ENCODE results near the gene MAP3K2.

MAP3K2 gene

GRCh38 chr2:127420039-127420864 lies 32.5 kb upstream of the MAP3K2 start:
- no peak for TF ChIP-seq TAF1 (IDR thresholded peaks at IDR 0.05; ENCODE audit: borderline replicate concordance, insufficient read depth, low read length)
- TF ChIP-seq POLR2AphosphoS5 (IDR thresholded peaks at IDR 0.05; ENCODE audit: low read depth, low read length): no peak
- TF ChIP-seq FOXP2 (optimal IDR thresholded peaks at IDR 0.05; ENCODE audit: borderline replicate concordance, extremely low read depth, extremely low read length, insufficient read depth): no peak
- no peak for TF ChIP-seq REST (IDR thresholded peaks at IDR 0.05; ENCODE audit: insufficient read depth in 1 of 2, low read depth in 2 of 2, low read length in 2 of 2)
- TF ChIP-seq SIN3A (IDR thresholded peaks at IDR 0.05; ENCODE audit: borderline replicate concordance, insufficient read depth, low read length): no peak

- TF ChIP-seq SIN3A (IDR thresholded peaks at IDR 0.05; ENCODE audit: borderline replicate concordance, insufficient read depth, low read length) (no peak), TAF1 (IDR thresholded peaks at IDR 0.05; ENCODE audit: borderline replicate concordance, insufficient read depth, low read length) (no peak), REST (IDR thresholded peaks at IDR 0.05; ENCODE audit: insufficient read depth in 1 of 2, low read depth in 2 of 2, low read length in 2 of 2) (no peak), FOXP2 (optimal IDR thresholded peaks at IDR 0.05; ENCODE audit: borderline replicate concordance, extremely low read depth, extremely low read length, insufficient read depth) (no peak), POLR2AphosphoS5 (IDR thresholded peaks at IDR 0.05; ENCODE audit: low read depth, low read length) (no peak)
Measured at GRCh38 chr2:127419448-127420038, 31.8 kb upstream of the MAP3K2 start.

- no peak for TF ChIP-seq POLR2AphosphoS5 (IDR thresholded peaks at IDR 0.05; ENCODE audit: low read depth, low read length)
- TF ChIP-seq FOXP2 (optimal IDR thresholded peaks at IDR 0.05; ENCODE audit: borderline replicate concordance, extremely low read depth, extremely low read length, insufficient read depth): no peak
- TF ChIP-seq SIN3A (IDR thresholded peaks at IDR 0.05; ENCODE audit: borderline replicate concordance, insufficient read depth, low read length): no peak
- no peak for TF ChIP-seq TAF1 (IDR thresholded peaks at IDR 0.05; ENCODE audit: borderline replicate concordance, insufficient read depth, low read length)
- TF ChIP-seq REST (IDR thresholded peaks at IDR 0.05; ENCODE audit: insufficient read depth in 1 of 2, low read depth in 2 of 2, low read length in 2 of 2): no peak
Measured at GRCh38 chr2:127419112-127419430, 31.3 kb upstream of the MAP3K2 start.

GRCh38 chr2:127418300-127419111 lies 30.7 kb upstream of the MAP3K2 start, which contains the start of gene PROC:
Gene PROC, plus strand, starts transcription at chr2:127418427. Its CDS starts 1,516 bp downstream, at chr2:127419943.
- TF ChIP-seq FOXP2 (optimal IDR thresholded peaks at IDR 0.05; ENCODE audit: borderline replicate concordance, extremely low read depth, extremely low read length, insufficient read depth): no peak
- TF ChIP-seq REST (IDR thresholded peaks at IDR 0.05; ENCODE audit: insufficient read depth in 1 of 2, low read depth in 2 of 2, low read length in 2 of 2): no peak
- no peak for TF ChIP-seq SIN3A (IDR thresholded peaks at IDR 0.05; ENCODE audit: borderline replicate concordance, insufficient read depth, low read length)
- no peak for TF ChIP-seq POLR2AphosphoS5 (IDR thresholded peaks at IDR 0.05; ENCODE audit: low read depth, low read length)
- no peak for TF ChIP-seq TAF1 (IDR thresholded peaks at IDR 0.05; ENCODE audit: borderline replicate concordance, insufficient read depth, low read length)
